Mesenchymal stem cell (in vitro differentiated cells and primary cell): ENCODE data around the gene CDK5RAP2.

Experiments used
- DNase-seq: peaks from one replicate; pipeline ENCODE4 v3.0.0-alpha.2; 2013
- H2AFZ ChIP-seq: one replicate; pipeline ENCODE4 v1.6.1; 2013; ENCODE audit warnings: low read depth, mild to moderate bottlenecking, control low read depth, inconsistent platforms, low read length, moderate library complexity
- H2AK5ac ChIP-seq: 2 replicates; pipeline ENCODE4 v1.6.1; 2013; ENCODE audit warnings: low read length, moderate library complexity, mild to moderate bottlenecking, inconsistent platforms; ENCODE audit not compliant: severe bottlenecking
- H2BK120ac ChIP-seq: one replicate; pipeline ENCODE4 v1.6.1; 2013; ENCODE audit warnings: low read depth, mild to moderate bottlenecking, inconsistent platforms, low read length, moderate library complexity
- H2BK12ac ChIP-seq, 2 experiments: one replicate each; pipeline ENCODE4 v1.6.1; 2013; ENCODE audit warnings: inconsistent platforms in 2 of 2, low read length in 2 of 2, mild to moderate bottlenecking in 2 of 2, moderate library complexity in 2 of 2, control low read depth in 1 of 2
- H2BK15ac ChIP-seq: one replicate; pipeline ENCODE4 v1.6.1; 2013; ENCODE audit warnings: mild to moderate bottlenecking, low read depth, inconsistent platforms; ENCODE audit not compliant: poor library complexity, severe bottlenecking
- H2BK5ac ChIP-seq: 2 replicates; pipeline ENCODE4 v1.6.1; 2013; ENCODE audit warnings: low read depth, mild to moderate bottlenecking, low read length, control low read depth, inconsistent platforms; ENCODE audit not compliant: poor library complexity, severe bottlenecking
- H3K14ac ChIP-seq, 2 experiments: one replicate each; pipeline ENCODE4 v1.6.1; 2013; ENCODE audit warnings: inconsistent platforms in 2 of 2, low read length in 2 of 2, control low read depth in 1 of 2, mild to moderate bottlenecking in 1 of 2, moderate library complexity in 1 of 2
- H3K18ac ChIP-seq, 2 experiments: one replicate each; pipeline ENCODE4 v1.6.1; 2013; ENCODE audit warnings: inconsistent platforms in 2 of 2, low read length in 2 of 2, control low read depth in 1 of 2, low read depth in 1 of 2, mild to moderate bottlenecking in 1 of 2
- H3K23ac ChIP-seq, 2 experiments: one replicate each; pipeline ENCODE4 v1.6.1; 2013; ENCODE audit warnings: inconsistent platforms in 2 of 2, low read length in 2 of 2, mild to moderate bottlenecking in 2 of 2, moderate library complexity in 2 of 2, control low read depth in 1 of 2
- H3K27ac ChIP-seq: 2 replicates; pipeline ENCODE4 v1.5.1; 2013; ENCODE audit warnings: mild to moderate bottlenecking, moderate library complexity, low read length, control low read depth, inconsistent platforms; ENCODE audit not compliant: poor library complexity, severe bottlenecking
- H3K27me3 ChIP-seq, 2 experiments: 2 replicates each; pipeline versions ENCODE4 v1.6.1 to v1.7.0; 2013; ENCODE audit warnings: low read length in 2 of 2, mild to moderate bottlenecking in 2 of 2, moderate library complexity in 2 of 2, control low read depth in 1 of 2, inconsistent platforms in 1 of 2; ENCODE audit not compliant: control insufficient read depth in 1 of 2, insufficient read depth in 1 of 2
- H3K36me3 ChIP-seq, 2 experiments: 2 replicates each; pipeline versions ENCODE4 v1.6.1 to v1.7.0; 2013; ENCODE audit warnings: low read length in 2 of 2, control low read depth in 1 of 2, inconsistent platforms in 1 of 2, low read depth in 1 of 2, mild to moderate bottlenecking in 1 of 2; ENCODE audit not compliant: insufficient read depth in 2 of 2, control insufficient read depth in 1 of 2
- H3K4ac ChIP-seq, 2 experiments: one replicate each; pipeline ENCODE4 v1.6.1; 2013; ENCODE audit warnings: inconsistent platforms in 2 of 2, low read length in 2 of 2, mild to moderate bottlenecking in 2 of 2, moderate library complexity in 2 of 2, control low read depth in 1 of 2, low read depth in 1 of 2
- H3K4me1 ChIP-seq: 2 replicates; pipeline ENCODE4 v1.6.1; 2013; ENCODE audit warnings: low read depth, low read length, control low read depth; ENCODE audit not compliant: control insufficient read depth, insufficient read depth
- H3K4me2 ChIP-seq: 2 replicates; pipeline ENCODE4 v1.6.1; 2013; ENCODE audit warnings: low read length, mild to moderate bottlenecking, inconsistent platforms; ENCODE audit not compliant: poor library complexity, severe bottlenecking
- H3K4me3 ChIP-seq, 2 experiments: 2 replicates each; pipeline versions ENCODE4 v1.5.1 to v1.7.0; 2013; ENCODE audit warnings: low read length in 2 of 2, mild to moderate bottlenecking in 2 of 2, control low read depth in 1 of 2, low read depth in 1 of 2; ENCODE audit not compliant: insufficient read depth in 1 of 2
- H3K79me1 ChIP-seq: replicated peaks from 2 replicates; pipeline ENCODE4 v1.6.1; 2013; ENCODE audit warnings: mild to moderate bottlenecking, control low read depth, low read length, inconsistent platforms; ENCODE audit not compliant: poor library complexity, severe bottlenecking
- H3K9ac ChIP-seq: 2 replicates; pipeline ENCODE4 v1.7.0; 2013; ENCODE audit warnings: mild to moderate bottlenecking, low read length, moderate library complexity
- H3K9me3 ChIP-seq: 2 replicates; pipeline ENCODE4 v1.7.0; 2013; ENCODE audit warnings: mild to moderate bottlenecking, low read length; ENCODE audit not compliant: control insufficient read depth
- H4K8ac ChIP-seq: one replicate; pipeline ENCODE4 v1.6.1; 2013; ENCODE audit warnings: inconsistent platforms, mild to moderate bottlenecking, low read length, moderate library complexity
- H4K91ac ChIP-seq: one replicate; pipeline ENCODE4 v1.6.1; 2013; ENCODE audit warnings: mild to moderate bottlenecking, low read length, inconsistent platforms
- WGBS: methylation state at CpG from one replicate; pipeline ENCODE4 v1.1.7; 2013; ENCODE audit warnings: mixed read lengths; 5-methylcytosine and 5-hydroxymethylcytosine counted together

CDK5RAP2 gene

DNA sequence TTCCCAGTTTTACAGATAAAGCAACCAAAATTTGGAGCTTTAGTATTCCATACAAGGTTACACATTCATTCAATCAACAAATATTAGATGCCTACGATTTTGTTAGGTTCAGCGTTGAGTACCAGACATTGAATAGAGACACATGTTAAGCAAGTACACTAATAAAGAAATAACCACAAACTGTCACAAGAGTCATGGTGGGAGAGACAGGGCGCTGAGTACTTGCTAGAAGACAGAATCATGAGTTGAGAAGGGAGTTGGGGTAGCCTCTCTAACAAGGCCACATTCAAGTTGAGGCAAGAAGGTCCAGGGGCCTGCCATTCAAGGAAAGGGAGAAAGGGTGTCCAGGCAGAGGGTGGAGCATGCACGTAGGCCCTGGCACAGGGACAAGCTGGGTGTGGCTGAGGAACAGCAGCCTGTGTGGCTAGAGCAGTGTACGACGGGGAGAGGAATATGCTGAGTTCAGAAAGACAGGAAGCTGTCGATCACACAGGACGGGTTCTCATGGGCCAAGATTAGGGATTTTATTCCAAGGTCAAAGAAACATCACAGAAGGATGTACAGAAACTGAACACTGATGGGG, 17.0 kb downstream of the CDK5RAP2 start:
- H2BK15ac ChIP-seq, result no peak overlapping the region
- H2AK5ac ChIP-seq, result no peak overlapping the region
- H3K4me2 ChIP-seq, result no peak overlapping the region
- DNase-seq, result no peak
- H3K9ac ChIP-seq, result no peak overlapping the region
- H3K36me3 ChIP-seq, result peaks cover 9 to 41% of the 10 kb centered on the region in 2 experiments
- H3K79me1 ChIP-seq, result peaks cover 37% of the 10 kb centered on the region
- H3K27ac ChIP-seq, result no peak overlapping the region
- H2BK12ac ChIP-seq, result no peak overlapping the region
- H3K27me3 ChIP-seq, result no peaks in the 10 kb centered on the region
- WGBS, result 96% methylated on average over 7 of the region's 8 CpGs
- H3K9me3 ChIP-seq, result no peaks in the 10 kb centered on the region
- no peak overlapping the region for H2BK5ac ChIP-seq
- H2AFZ ChIP-seq, result no peak overlapping the region
- no peak overlapping the region for H2BK120ac ChIP-seq
- H3K23ac ChIP-seq, result peak overlapping the region in 1 of 2 experiments; percentile 14
- no peak overlapping the region for H3K4me3 ChIP-seq
- no peak overlapping the region for H4K8ac ChIP-seq
- no peak overlapping the region for H3K4ac ChIP-seq
- H3K4me1 ChIP-seq, result no peaks in the 10 kb centered on the region
- no peak overlapping the region for H4K91ac ChIP-seq
- no peak overlapping the region for H3K18ac ChIP-seq
- H3K14ac ChIP-seq, result no peak overlapping the region

DNA sequence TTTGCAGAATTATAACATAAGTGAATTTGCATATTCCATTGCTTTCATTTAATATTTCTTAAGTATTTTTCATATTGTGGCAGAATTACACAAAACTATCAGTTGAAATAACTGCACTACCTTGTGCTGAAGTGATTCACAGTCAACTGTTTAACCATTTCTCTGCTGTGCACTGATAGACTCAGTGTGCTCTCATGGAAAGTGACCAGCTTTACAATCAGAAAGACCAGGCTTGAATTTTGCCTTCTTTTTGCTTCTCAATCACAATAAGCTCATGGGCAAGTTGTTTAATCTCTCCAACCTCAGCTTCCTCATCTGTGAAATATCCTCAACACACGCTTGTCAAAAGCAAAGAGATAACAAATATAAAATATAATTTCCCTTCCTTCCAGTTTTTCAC, 18.3 kb downstream of the CDK5RAP2 start:
- Histone ChIP-seq H3K18ac (no peak overlapping the region), H4K8ac (no peak overlapping the region), H4K91ac (no peak overlapping the region), H3K4me2 (no peak overlapping the region), H2AFZ (no peak overlapping the region), H3K27me3 (no peaks in the 10 kb centered on the region), H2AK5ac (no peak overlapping the region), H3K14ac (no peak overlapping the region), H3K4me3 (no peak overlapping the region), H2BK5ac (no peak overlapping the region), H2BK15ac (no peak overlapping the region), H3K23ac (no peak overlapping the region), H3K27ac (no peak overlapping the region), H3K79me1 (peaks cover 39% of the 10 kb centered on the region), H3K9ac (no peak overlapping the region), H3K9me3 (no peaks in the 10 kb centered on the region), H3K4me1 (no peaks in the 10 kb centered on the region), H2BK120ac (no peak overlapping the region), H3K36me3 (peaks cover 12 to 34% of the 10 kb centered on the region in 2 experiments), H3K4ac (no peak overlapping the region), H2BK12ac (no peak overlapping the region)
- 96% methylated on average over 1 of the region's 1 CpG for WGBS
- DNase-seq, result no peak

DNA sequence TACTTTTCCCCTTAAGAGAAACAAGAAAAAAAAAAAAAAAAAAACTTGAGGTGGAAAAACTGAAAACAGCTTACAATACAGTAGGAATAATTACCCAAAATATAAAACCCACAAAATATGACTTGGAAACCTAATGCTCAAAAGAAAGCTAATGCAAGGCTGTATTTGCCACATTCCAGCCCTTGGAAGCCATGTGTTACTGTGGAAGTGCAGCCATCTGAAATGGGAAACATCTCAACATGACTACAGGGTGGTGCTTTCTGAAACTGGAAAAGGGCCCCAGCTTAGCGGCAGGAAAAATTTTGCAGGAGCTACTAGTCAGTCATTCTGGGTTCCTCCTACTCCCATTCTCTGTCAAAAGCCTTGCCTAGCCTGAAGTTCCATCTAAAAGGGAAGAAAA, 20.4 kb downstream of the CDK5RAP2 start:
- 86% methylated on average over 1 of the region's 1 CpG for WGBS
- Histone ChIP-seq H3K4me1 (no peaks in the 10 kb centered on the region), H3K4me3 (no peak overlapping the region), H3K27me3 (no peaks in the 10 kb centered on the region), H3K27ac (no peak overlapping the region), H2AFZ (no peak overlapping the region), H4K8ac (no peak overlapping the region), H2BK5ac (no peak overlapping the region), H3K18ac (no peak overlapping the region), H2BK15ac (no peak overlapping the region), H3K9ac (no peak overlapping the region), H3K9me3 (no peaks in the 10 kb centered on the region), H3K79me1 (peaks cover 27% of the 10 kb centered on the region), H4K91ac (no peak overlapping the region), H2AK5ac (no peak overlapping the region), H3K14ac (no peak overlapping the region), H3K4me2 (no peak overlapping the region), H2BK12ac (no peak overlapping the region), H3K4ac (no peak overlapping the region), H2BK120ac (no peak overlapping the region), H3K23ac (no peak overlapping the region), H3K36me3 (peaks cover 7 to 25% of the 10 kb centered on the region in 2 experiments)
- DNase-seq, result no peak

DNA sequence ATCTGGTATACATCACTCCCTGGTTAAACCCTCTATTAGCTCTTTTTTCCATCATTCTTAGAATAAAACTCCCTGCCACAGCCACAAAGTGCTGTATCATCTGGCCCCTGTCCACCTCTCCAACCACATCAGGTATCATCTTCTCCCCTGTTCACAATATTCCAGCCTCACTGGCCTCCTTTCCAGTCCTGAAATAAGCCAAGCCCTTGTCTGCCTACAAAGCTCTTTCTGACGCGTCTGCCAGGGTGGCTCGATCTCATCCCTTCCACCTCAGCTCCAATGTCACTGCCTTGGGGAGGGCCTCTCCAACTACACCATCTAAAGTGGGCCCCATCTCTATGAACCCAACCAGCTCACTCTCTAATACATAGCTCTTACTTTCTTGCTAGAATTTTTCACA, 21.5 kb downstream of the CDK5RAP2 start:
- H4K8ac ChIP-seq, result no peak overlapping the region
- H2BK12ac ChIP-seq, result no peak overlapping the region
- H2AFZ ChIP-seq, result no peak overlapping the region
- no peak overlapping the region for H2AK5ac ChIP-seq
- no peak overlapping the region for H2BK15ac ChIP-seq
- H3K23ac ChIP-seq, result no peak overlapping the region
- H3K9me3 ChIP-seq, result no peaks in the 10 kb centered on the region
- no peak overlapping the region for H4K91ac ChIP-seq
- H2BK5ac ChIP-seq, result no peak overlapping the region
- H3K4me1 ChIP-seq, result no peaks in the 10 kb centered on the region
- H3K9ac ChIP-seq, result no peak overlapping the region
- no peak overlapping the region for H3K4ac ChIP-seq
- no peak overlapping the region for H3K18ac ChIP-seq
- H3K14ac ChIP-seq, result no peak overlapping the region
- no peak overlapping the region for H2BK120ac ChIP-seq
- H3K27ac ChIP-seq, result no peak overlapping the region
- no peak for DNase-seq
- H3K27me3 ChIP-seq, result no peaks in the 10 kb centered on the region
- H3K79me1 ChIP-seq, result peaks cover 28% of the 10 kb centered on the region
- WGBS, result 94% methylated on average over 3 of the region's 3 CpGs
- H3K36me3 ChIP-seq, result peaks cover 7 to 24% of the 10 kb centered on the region in 2 experiments
- no peak overlapping the region for H3K4me2 ChIP-seq
- H3K4me3 ChIP-seq, result no peak overlapping the region
